IMR-90 (cell line): Measurements from ENCODE around the gene PHACTR3. TPM values are rescaled to one million over a fixed set of nuclear protein-coding genes. Genes with fewer than 3 reads are reported as not detected.

Experiments used
- ATAC-seq: fragments of 200-7000 bp; cut with Tn5 transposase; 2 replicates; pipeline ENCODE4 v1.9.1; 2020; ENCODE audit warnings: low read depth, mild to moderate bottlenecking, moderate library complexity
- BruUV-seq: library from RNA; stranded (reverse); fragments of 400-500 nt; replicated peaks from 2 replicates; lab custom pipeline; 2021; lab: Mats Ljungman, UMichigan
- CTCF ChIA-PET: fragments of 300-600 bp; formaldehyde crosslinking; extraction: SDS; loops from one replicate; lab custom pipeline; 2021; ENCODE audit warnings: antibody characterized with exemption; lab: Yijun Ruan, JAX
- POLR2A ChIA-PET: fragments of 300-600 bp; sonication (Branson Sonifier 250); formaldehyde crosslinking; loops from one replicate; lab custom pipeline; 2022; ENCODE audit warnings: antibody characterized with exemption; ENCODE audit not compliant: unreplicated experiment; lab: Charles Lee
- DNase-seq: peaks from one replicate; pipeline ENCODE4 v3.0.0; 2013
- H2AFZ ChIP-seq: replicated peaks from 2 replicates; pipeline ENCODE3; 2013; ENCODE audit warnings: low read length, mild to moderate bottlenecking; ENCODE audit not compliant: poor library complexity
- H2AK5ac ChIP-seq: 2 replicates; pipeline ENCODE4 v1.6.1; 2013; ENCODE audit warnings: low read depth, low read length, inconsistent platforms
- H2AK9ac ChIP-seq: replicated peaks from 2 replicates; pipeline ENCODE3; 2013; ENCODE audit warnings: mild to moderate bottlenecking, low read depth, low read length, moderate library complexity; ENCODE audit not compliant: poor library complexity
- H2BK120ac ChIP-seq: 2 replicates; pipeline ENCODE4 v1.6.1; 2013; ENCODE audit warnings: low read depth, low read length, inconsistent platforms
- H2BK15ac ChIP-seq: 3 replicates; pipeline ENCODE4 v1.6.1; 2013; ENCODE audit warnings: low read depth, low read length, inconsistent platforms
- H2BK20ac ChIP-seq: 2 replicates; pipeline ENCODE4 v1.6.1; 2013; ENCODE audit warnings: low read depth, mild to moderate bottlenecking, inconsistent platforms, low read length, moderate library complexity
- H2BK5ac ChIP-seq: 2 replicates; pipeline ENCODE4 v1.6.1; 2013; ENCODE audit warnings: mild to moderate bottlenecking, low read depth, low read length, inconsistent platforms; ENCODE audit not compliant: poor library complexity, severe bottlenecking
- H3K14ac ChIP-seq: replicated peaks from 2 replicates; pipeline ENCODE4 v1.6.1; 2013; ENCODE audit warnings: low read depth, low read length, inconsistent platforms
- H3K18ac ChIP-seq: 2 replicates; pipeline ENCODE4 v1.6.1; 2013; ENCODE audit warnings: low read depth, low read length, control low read depth
- H3K23ac ChIP-seq: 2 replicates; pipeline ENCODE4 v1.6.1; 2013; ENCODE audit warnings: low read depth, low read length, inconsistent platforms
- H3K27ac ChIP-seq: 2 replicates; pipeline ENCODE4 v1.5.1; 2013; ENCODE audit warnings: mild to moderate bottlenecking, control low read depth, low read length; ENCODE audit not compliant: insufficient read depth
- H3K27me3 ChIP-seq: 2 replicates; pipeline ENCODE4 v1.6.1; 2013; ENCODE audit warnings: low read length; ENCODE audit not compliant: control insufficient read depth, insufficient read depth
- H3K36me3 ChIP-seq: 2 replicates; pipeline ENCODE4 v1.6.1; 2013; ENCODE audit warnings: low read length, mixed read lengths; ENCODE audit not compliant: control insufficient read depth, insufficient read depth
- H3K4ac ChIP-seq: 2 replicates; pipeline ENCODE4 v1.6.1; 2013; ENCODE audit warnings: low read depth, low read length, inconsistent platforms
- H3K4me1 ChIP-seq: 2 replicates; pipeline ENCODE4 v1.6.1; 2013; ENCODE audit warnings: low read length, mixed read lengths; ENCODE audit not compliant: control insufficient read depth, insufficient read depth
- H3K4me2 ChIP-seq: 2 replicates; pipeline ENCODE4 v1.6.1; 2013; ENCODE audit warnings: low read depth, mild to moderate bottlenecking, control low read depth, low read length, moderate library complexity
- H3K4me3 ChIP-seq: 2 replicates; pipeline ENCODE4 v1.5.1; 2013; ENCODE audit warnings: low read depth, mild to moderate bottlenecking, control low read depth, low read length, moderate library complexity; ENCODE audit not compliant: insufficient read depth
- H3K56ac ChIP-seq: 2 replicates; pipeline ENCODE4 v1.6.1; 2013; ENCODE audit warnings: low read length, inconsistent platforms; ENCODE audit not compliant: insufficient read depth; ENCODE audit errors: extremely low read depth
- H3K79me1 ChIP-seq, 2 experiments: 2 replicates each; pipeline ENCODE4 v1.6.1; 2013; ENCODE audit warnings: low read length in 2 of 2, inconsistent platforms in 1 of 2, low read depth in 1 of 2
- H3K9ac ChIP-seq: 2 replicates; pipeline ENCODE4 v1.6.1; 2013; ENCODE audit warnings: low read depth, low read length, control low read depth
- H3K9me1 ChIP-seq: 2 replicates; pipeline ENCODE4 v1.6.1; 2013; ENCODE audit warnings: low read length, inconsistent platforms; ENCODE audit not compliant: insufficient read depth
- H3K9me3 ChIP-seq: 2 replicates; pipeline ENCODE4 v1.6.1; 2013; ENCODE audit warnings: low read length; ENCODE audit not compliant: control insufficient read depth, insufficient read depth
- H4K20me1 ChIP-seq: 2 replicates; pipeline ENCODE4 v1.6.1; 2013; ENCODE audit warnings: low read length, inconsistent platforms; ENCODE audit not compliant: insufficient read depth
- H4K5ac ChIP-seq: 2 replicates; pipeline ENCODE4 v1.6.1; 2013; ENCODE audit warnings: mild to moderate bottlenecking, low read depth, low read length, control low read depth
- H4K8ac ChIP-seq, 2 experiments: 2 replicates each; pipeline ENCODE4 v1.6.1; 2013; ENCODE audit warnings: low read depth in 2 of 2, low read length in 2 of 2, control low read depth in 1 of 2, inconsistent platforms in 1 of 2
- H4K91ac ChIP-seq: 2 replicates; pipeline ENCODE4 v1.6.1; 2013; ENCODE audit warnings: low read depth, low read length, inconsistent platforms; ENCODE audit not compliant: insufficient read depth
- CTCF ChIP-seq: conservative IDR thresholded peaks from 2 replicates; pipeline ENCODE4 v1.5.1; 2012; ENCODE audit warnings: mild to moderate bottlenecking, low read depth, low read length, improper control_type of control experiment
- ELK1 ChIP-seq: fragments of 150-350 bp; IDR thresholded peaks from 2 replicates; pipeline ENCODE4 v1.6.1; 2016; ENCODE audit warnings: low read depth, mild to moderate bottlenecking, low read length, moderate library complexity, borderline replicate concordance
- MXI1 ChIP-seq: IDR thresholded peaks from 2 replicates; pipeline ENCODE4 v1.6.1; 2012; ENCODE audit warnings: low read depth, mild to moderate bottlenecking, low read length, moderate library complexity, borderline replicate concordance
- NFE2L2 ChIP-seq: fragments of 150-350 bp; IDR thresholded peaks from 2 replicates; pipeline ENCODE4 v1.6.1; 2016; ENCODE audit warnings: low read depth, mild to moderate bottlenecking, low read length
- WGBS, 2 experiments: methylation state at CpG; one replicate each; pipeline versions ENCODE4 v1.1.5 to v1.1.7; 2013; ENCODE audit warnings: missing lambda C conversion rate in 2 of 2; ENCODE audit not compliant: insufficient read length in 1 of 2; ENCODE audit errors: extremely low coverage in 2 of 2; 5-methylcytosine and 5-hydroxymethylcytosine counted together
- dilution Hi-C: fragments of 300-500 bp; cut with HindIII; formaldehyde crosslinking; loops from one replicate; pipeline ENCODE4 v1.14.3; 2018; ENCODE audit warnings: low sequenced_read_pairs; ENCODE audit not compliant: unreplicated experiment
- in situ Hi-C: fragments of 300-500 bp; cut with MboI; formaldehyde crosslinking; loops from 3 replicates; pipeline ENCODE4 v1.14.3; 2019; ENCODE audit warnings: low sequenced_read_pairs, inconsistent platforms, mixed read lengths
- intact Hi-C: fragments of 100-400 bp; cut with micrococcal nuclease; formaldehyde crosslinking; loops from 2 replicates; pipeline ENCODE4 v1.10.0; 2022
- polyA plus RNA-seq, 3 experiments: library from polyadenylated mRNA; depleted of rRNA; stranded (reverse); fragments of >200 nt; gene quantifications; 2 replicates each; pipeline ENCODE4 v1.2.3, GENCODE V29; 2012; ENCODE audit warnings: low replicate concordance in 1 of 3
- total RNA-seq: library from RNA; depleted of rRNA; stranded (reverse); fragments of >200 nt; gene quantifications from 2 replicates; pipeline ENCODE4 v1.2.3, GENCODE V29; 2012

Gene PHACTR3
- total and polyA plus RNA-seq, 2 of the 4 experiments (the other 2 are of a cell fraction), result not detected

GRCh38 chr20:59770270-59770669, 165.9 kb downstream of the PHACTR3 start:
- H4K5ac ChIP-seq, result no peak overlapping the region
- no peak overlapping the region for H3K18ac ChIP-seq
- intact Hi-C loops (no loop called here), in situ Hi-C loops (no loop called here), dilution Hi-C loops (no loop called here)
- no peak overlapping the region for H2AK9ac ChIP-seq
- H3K4me2 ChIP-seq, result no peak overlapping the region
- no peak overlapping the region for H3K4me3 ChIP-seq
- no peak overlapping the region for H4K91ac ChIP-seq
- H2BK20ac ChIP-seq, result no peak overlapping the region
- H3K27me3 ChIP-seq, result no peaks in the 10 kb centered on the region
- no peaks in the 10 kb centered on the region for H3K79me1 ChIP-seq
- no peaks in the 10 kb centered on the region for H3K9me1 ChIP-seq
- H3K27ac ChIP-seq, result no peak overlapping the region
- no peak overlapping the region for H2AK5ac ChIP-seq
- ChIA-PET POLR2A (no interaction called here), CTCF (no interaction called here)
- no CpG with 5 or more reads among the region's 3 CpGs for WGBS, 2 experiments
- no peak overlapping the region for H4K8ac ChIP-seq
- ATAC-seq, result no peak
- H3K4ac ChIP-seq, result no peak overlapping the region
- no peak overlapping the region for H3K23ac ChIP-seq
- DNase-seq, result no peak
- no peak overlapping the region for H2AFZ ChIP-seq
- H3K36me3 ChIP-seq, result no peaks in the 10 kb centered on the region
- H2BK120ac ChIP-seq, result no peak overlapping the region
- H3K56ac ChIP-seq, result no peak overlapping the region
- no peak overlapping the region for H3K9ac ChIP-seq
- peaks cover 13% of the 10 kb centered on the region; the same call in 1 of the 2 replicates for H3K9me3 ChIP-seq
- no peaks in the 10 kb centered on the region for H3K4me1 ChIP-seq
- no peak overlapping the region for H3K14ac ChIP-seq
- BruUV-seq, result no TSS peak
- no peak overlapping the region for H2BK5ac ChIP-seq
- TF ChIP-seq CTCF (no peak), NFE2L2 (no peak), ELK1 (no peak), MXI1 (no peak)
- H2BK15ac ChIP-seq, result no peak overlapping the region
- H4K20me1 ChIP-seq, result no peaks in the 10 kb centered on the region
